HepG2 (cell line): Measurements from ENCODE around the gene URGCP. TPM values are rescaled to one million over a fixed set of nuclear protein-coding genes. Genes with fewer than 3 reads are reported as not detected.
A peak's percentile ranks its signal among the peaks of the same experiment; 100 is the strongest.

ENCODE experiments used
- ATF1 ChIP-seq: IDR thresholded peaks from 2 replicates; pipeline ENCODE4 v1.6.1; 2016; ENCODE audit warnings: mild to moderate bottlenecking, control low read depth
- ELF4 ChIP-seq: sonication (generic); formaldehyde crosslinking; IDR thresholded peaks from 2 replicates; pipeline ENCODE4 v1.5.0; 2020; ENCODE audit warnings: missing genetic modification reagents, mild to moderate bottlenecking, moderate library complexity, borderline replicate concordance
- GMEB1 ChIP-seq: sonication (generic); formaldehyde crosslinking; IDR thresholded peaks from 2 replicates; pipeline ENCODE4 v1.5.1; 2020; ENCODE audit warnings: missing genetic modification reagents, mild to moderate bottlenecking, borderline replicate concordance
- HMG20A ChIP-seq: IDR thresholded peaks from 2 replicates; pipeline ENCODE4 v1.6.1; 2016; ENCODE audit warnings: borderline replicate concordance
- HOXD1 ChIP-seq: sonication (generic); formaldehyde crosslinking; IDR thresholded peaks from 2 replicates; pipeline ENCODE4 v1.5.0; 2020; ENCODE audit warnings: missing genetic modification reagents
- MTF2 ChIP-seq: sonication (generic); formaldehyde crosslinking; IDR thresholded peaks from 2 replicates; pipeline ENCODE4 v1.5.0; 2020; ENCODE audit warnings: missing genetic modification reagents, borderline replicate concordance
- NFE2L1 ChIP-seq: sonication (generic); formaldehyde crosslinking; IDR thresholded peaks from 2 replicates; pipeline ENCODE4 v1.4.0; 2020; ENCODE audit warnings: missing genetic modification reagents, mild to moderate bottlenecking, borderline replicate concordance
- PRDM4 ChIP-seq: sonication (generic); formaldehyde crosslinking; IDR thresholded peaks from 2 replicates; pipeline ENCODE4 v1.9.0; 2021; ENCODE audit warnings: missing genetic modification reagents, borderline replicate concordance
- RFX1 ChIP-seq: fragments of 450-650 bp; IDR thresholded peaks from 2 replicates; pipeline ENCODE4 v1.6.1; 2017
- SP5 ChIP-seq: IDR thresholded peaks from 2 replicates; pipeline ENCODE4 v1.6.1; 2016; ENCODE audit warnings: low read depth, borderline replicate concordance
- TCF7L2 ChIP-seq: IDR thresholded peaks from 2 replicates; pipeline ENCODE4 v1.6.1; 2011; ENCODE audit warnings: mild to moderate bottlenecking, low read depth, low read length, moderate library complexity
- TFE3 ChIP-seq: IDR thresholded peaks from 2 replicates; pipeline ENCODE4 v1.6.1; 2016
- ZBTB39 ChIP-seq: sonication (generic); formaldehyde crosslinking; IDR thresholded peaks from 2 replicates; pipeline ENCODE4 v1.5.0; 2020; ENCODE audit warnings: missing genetic modification reagents
- ZNF513 ChIP-seq: sonication (generic); formaldehyde crosslinking; conservative IDR thresholded peaks from 2 replicates; pipeline ENCODE4 v1.5.0; 2020; ENCODE audit warnings: missing genetic modification reagents
- ZSCAN12 ChIP-seq: sonication (generic); formaldehyde crosslinking; IDR thresholded peaks from 2 replicates; pipeline ENCODE4 v1.9.0; 2021; ENCODE audit warnings: mild to moderate bottlenecking, missing genetic modification reagents
- polyA plus RNA-seq, 8 experiments: library from polyadenylated mRNA; depleted of rRNA in 3 of 8; stranded (reverse) in 7 of 8; unstranded in 1 of 8; fragments of >200 nt; fragmentation: Illumina TruSeq in 4 of 8; extraction: Trizol in 4 of 8; gene quantifications; 2 replicates each; pipeline versions ENCODE4 v1.2.1 to v1.2.3, GENCODE V29; 2011 to 2016; ENCODE audit warnings: low read depth in 4 of 8, missing spikeins in 1 of 8, mixed read lengths in 1 of 8; ENCODE audit not compliant: insufficient read depth in 1 of 8
- total RNA-seq, 5 experiments: library from RNA; depleted of rRNA; stranded (reverse); fragments of >200 nt; fragmentation: Illumina TruSeq; extraction: Trizol; gene quantifications; 2 replicates each; pipeline ENCODE4 v1.2.3, GENCODE V29; 2016; ENCODE audit warnings: low read depth in 1 of 5
- TF ChIP-seq, protein P1 (sequence below): sonication (generic); formaldehyde crosslinking; IDR thresholded peaks from 2 replicates; pipeline ENCODE4 v1.9.0; 2022; ENCODE audit warnings: low read depth, missing genetic modification reagents

URGCP gene
- total and polyA plus RNA-seq, 2 of the 13 experiments (the other 11 are each of a cell fraction or from before 2014, with no cell fraction given) = 22.3 to 25.8 TPM

DNA sequence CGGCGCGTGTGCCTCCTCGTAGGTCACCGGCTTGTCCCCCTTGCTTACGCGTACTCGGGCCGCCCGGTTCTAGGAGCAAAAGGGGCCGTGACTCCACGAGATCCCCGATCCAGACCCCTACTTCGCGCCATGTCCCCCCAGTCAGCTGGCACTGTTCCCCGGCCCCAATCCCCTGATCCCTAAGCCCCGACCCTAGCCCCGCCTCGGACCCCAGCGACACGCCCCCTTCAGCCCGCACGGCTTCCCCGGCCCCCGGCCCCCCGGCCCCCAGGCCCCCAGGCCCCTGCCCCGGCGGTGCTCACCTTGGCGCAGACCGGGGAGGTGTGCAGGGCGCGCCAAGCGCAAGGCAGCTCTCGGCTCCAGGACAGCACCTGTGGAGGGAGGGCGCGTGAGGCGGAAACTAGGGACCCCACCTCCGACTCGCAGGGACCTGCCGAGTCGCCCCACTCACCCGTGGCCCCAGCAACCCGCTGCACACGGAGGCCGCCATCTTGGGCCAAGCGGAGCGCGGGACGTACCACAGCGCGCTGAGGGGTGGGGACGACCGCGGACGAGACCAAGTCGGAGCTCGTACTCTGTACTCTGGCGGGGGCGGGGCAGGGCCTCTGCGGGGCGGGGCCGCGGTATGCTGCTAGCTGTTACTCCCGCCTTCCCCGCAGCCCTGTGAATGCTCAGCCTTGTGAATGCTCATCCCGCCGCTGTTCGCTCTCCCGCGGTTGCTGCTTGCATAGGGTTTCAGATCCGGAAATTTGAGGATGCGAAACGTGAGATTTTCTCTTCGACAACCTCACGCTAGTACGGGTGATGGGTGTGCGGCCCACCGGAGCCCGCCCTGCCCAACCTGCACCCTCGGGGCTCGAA, 37.2 kb downstream of the URGCP start, which contains the start of gene MRPS24 (continued):
- no peak for TF ChIP-seq ZNF513
- TF ChIP-seq PRDM4 (CRISPR knock-in tag) = no peak
- TF ChIP-seq, protein P1, sequence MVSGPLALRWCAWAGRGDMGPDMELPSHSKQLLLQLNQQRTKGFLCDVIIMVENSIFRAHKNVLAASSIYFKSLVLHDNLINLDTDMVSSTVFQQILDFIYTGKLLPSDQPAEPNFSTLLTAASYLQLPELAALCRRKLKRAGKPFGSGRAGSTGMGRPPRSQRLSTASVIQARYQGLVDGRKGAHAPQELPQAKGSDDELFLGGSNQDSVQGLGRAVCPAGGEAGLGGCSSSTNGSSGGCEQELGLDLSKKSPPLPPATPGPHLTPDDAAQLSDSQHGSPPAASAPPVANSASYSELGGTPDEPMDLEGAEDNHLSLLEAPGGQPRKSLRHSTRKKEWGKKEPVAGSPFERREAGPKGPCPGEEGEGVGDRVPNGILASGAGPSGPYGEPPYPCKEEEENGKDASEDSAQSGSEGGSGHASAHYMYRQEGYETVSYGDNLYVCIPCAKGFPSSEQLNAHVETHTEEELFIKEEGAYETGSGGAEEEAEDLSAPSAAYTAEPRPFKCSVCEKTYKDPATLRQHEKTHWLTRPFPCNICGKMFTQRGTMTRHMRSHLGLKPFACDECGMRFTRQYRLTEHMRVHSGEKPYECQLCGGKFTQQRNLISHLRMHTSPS (CRISPR knock-in tag) = no peak
- no peak for TF ChIP-seq ZSCAN12 (CRISPR knock-in tag)
- TF ChIP-seq ELF4 (CRISPR knock-in tag) = no peak
- no peak for TF ChIP-seq TCF7L2
- peak; percentile 96 for TF ChIP-seq ZBTB39 (CRISPR knock-in tag)
- no peak for TF ChIP-seq MTF2 (CRISPR knock-in tag)
- peak; percentile 85 for TF ChIP-seq SP5 (CRISPR knock-in tag)
- no peak for TF ChIP-seq NFE2L1 (CRISPR knock-in tag)
- TF ChIP-seq GMEB1 (CRISPR knock-in tag) = peak; percentile 66; the same call in 1 of the 2 replicates
- no peak for TF ChIP-seq HOXD1 (CRISPR knock-in tag)
- TF ChIP-seq TFE3 (CRISPR knock-in tag) = no peak
- TF ChIP-seq HMG20A (CRISPR knock-in tag) = no peak
- no peak for TF ChIP-seq ATF1 (CRISPR knock-in tag)
- TF ChIP-seq RFX1 = no peak
